A549 (cell line): ENCODE measurements around the gene NR4A2. TPM values are rescaled to one million over a fixed set of nuclear protein-coding genes. Genes with fewer than 3 reads are reported as not detected.

Experiments used
- ATAC-seq, 2 experiments: fragments of 200-7000 bp in 1 of 2; fragments of >200 bp in 1 of 2; cut with Nextera tagmentation in 1 of 2; cut with Tn5 transposase in 1 of 2; 3 replicates each; pipeline versions ENCODE4 v1.8.0 to v1.9.1; 2018 to 2020; ENCODE audit warnings: mild to moderate bottlenecking in 1 of 2, moderate library complexity in 1 of 2
- CTCF ChIA-PET: fragments of 300-600 bp; sonication (Branson Sonifier 250); formaldehyde crosslinking; extraction: SDS; loops from one replicate; lab custom pipeline; 2021; ENCODE audit warnings: antibody characterized with exemption, inconsistent platforms; lab: Yijun Ruan, JAX
- POLR2A ChIA-PET: fragments of 350-600 bp; formaldehyde crosslinking; extraction: SDS; loops from one replicate; lab custom pipeline; 2021; ENCODE audit warnings: antibody characterized with exemption, inconsistent platforms; lab: Yijun Ruan, JAX
- DNase-seq, 2 experiments: peaks; one replicate each; pipeline versions ENCODE4 v3.0.0 to v3.0.0-alpha.2; 2011 to 2016; ENCODE audit warnings: low read depth in 1 of 2, low spot score in 1 of 2
- FAIRE-seq: peaks from 2 replicates; lab custom pipeline; 2011; peaks lifted over from hg19 to GRCh38; lab: Jason Lieb, UNC
- H3K27ac ChIP-seq, 2 experiments: fragments of >200 bp; sonication (Bioruptor Twin); formaldehyde crosslinking; 3 replicates each; pipeline ENCODE4 v1.5.1; 2016 to 2017
- H3K4me1 ChIP-seq: fragments of >200 bp; sonication (Bioruptor Twin); formaldehyde crosslinking; 3 replicates; pipeline ENCODE4 v1.6.1; 2016
- H3K4me2 ChIP-seq: fragments of >200 bp; sonication (Bioruptor Twin); formaldehyde crosslinking; 3 replicates; pipeline ENCODE4 v1.6.1; 2016
- H3K4me3 ChIP-seq: fragments of >200 bp; sonication (Bioruptor Twin); formaldehyde crosslinking; 3 replicates; pipeline ENCODE4 v1.5.1; 2016
- H3K9me3 ChIP-seq: fragments of >200 bp; sonication (Bioruptor Twin); formaldehyde crosslinking; 3 replicates; pipeline ENCODE4 v1.6.1; 2016
- CBX2 ChIP-seq: fragments of 200-600 bp; sonication (generic); IDR thresholded peaks from 2 replicates; pipeline ENCODE4 v1.6.1; 2016; ENCODE audit warnings: low read depth, mild to moderate bottlenecking, borderline replicate concordance
- HOXB5 ChIP-seq: fragments of 250-450 bp; sonication (Bioruptor Pico); IDR thresholded peaks from 2 replicates; pipeline ENCODE4 v1.5.0; 2020; ENCODE audit warnings: mild to moderate bottlenecking, moderate library complexity
- JUN ChIP-seq, 2 experiments: fragments of >200 bp; sonication (Bioruptor Twin); formaldehyde crosslinking; IDR thresholded peaks; 2 replicates in 1 of 2; 3 replicates in 1 of 2; pipeline ENCODE4 v1.6.1; 2016 to 2017
- KDM5A ChIP-seq: fragments of 200-600 bp; sonication (generic); IDR thresholded peaks from 2 replicates; pipeline ENCODE4 v1.6.1; 2016; ENCODE audit warnings: antibody characterized with exemption, mild to moderate bottlenecking
- NFE2L2 ChIP-seq: fragments of 150-350 bp; conservative IDR thresholded peaks from 2 replicates; pipeline ENCODE4 v1.6.1; 2014; ENCODE audit warnings: low read length
- POLR2A ChIP-seq: IDR thresholded peaks from 2 replicates; pipeline ENCODE4 v1.6.1; 2012; ENCODE audit warnings: mild to moderate bottlenecking, low read length
- RCOR1 ChIP-seq: fragments of 150-350 bp; IDR thresholded peaks from 2 replicates; pipeline ENCODE4 v1.6.1; 2014; ENCODE audit warnings: antibody characterized with exemption, low read length, low read depth
- SREBF2 ChIP-seq: fragments of 450-650 bp; IDR thresholded peaks from 2 replicates; pipeline ENCODE4 v1.6.1; 2014; ENCODE audit warnings: mild to moderate bottlenecking, moderate library complexity
- TFCP2L1 ChIP-seq: fragments of 250-450 bp; sonication (Bioruptor Pico); IDR thresholded peaks from 2 replicates; pipeline ENCODE4 v1.5.0; 2021; ENCODE audit warnings: mild to moderate bottlenecking
- WGBS: methylation state at CpG from one replicate; pipeline ENCODE4 v1.1.6; 2017; ENCODE audit errors: missing lambda C conversion rate; 5-methylcytosine and 5-hydroxymethylcytosine counted together
- polyA plus RNA-seq, 4 experiments: library from polyadenylated mRNA; depleted of rRNA in 3 of 4; stranded (reverse); fragments of >200 nt; fragmentation: RNase III in 1 of 4; extraction: RNeasy Plus Mini Kit Qiagen cat#74134 plus additional on column Dnase treatment in 1 of 4; gene quantifications; 2 replicates in 3 of 4; 3 replicates in 1 of 4; pipeline ENCODE4 v1.2.3, GENCODE V29; 2011 to 2017
- TF ChIP-seq, protein P1 (sequence below): fragments of 150-350 bp; IDR thresholded peaks from 2 replicates; pipeline ENCODE4 v1.6.1; 2014; ENCODE audit warnings: low read depth, mild to moderate bottlenecking, low read length
- TF ChIP-seq, protein P2 (sequence below): fragments of 250-450 bp; sonication (Bioruptor Pico); IDR thresholded peaks from 2 replicates; pipeline ENCODE4 v1.5.0; 2020; ENCODE audit warnings: low read depth, mild to moderate bottlenecking, moderate library complexity
- TF ChIP-seq, protein P3 (sequence below): fragments of >200 bp; sonication (Bioruptor Twin); formaldehyde crosslinking; IDR thresholded peaks from 3 replicates; pipeline ENCODE4 v1.6.1; 2016
- TF ChIP-seq, protein P4 (sequence below): fragments of >200 bp; sonication (Bioruptor Twin); formaldehyde crosslinking; IDR thresholded peaks from 3 replicates; pipeline ENCODE4 v1.5.1; 2016
- TF ChIP-seq, protein P5 (sequence below): fragments of 200-600 bp; sonication (generic); IDR thresholded peaks from 2 replicates; pipeline ENCODE4 v1.6.1; 2016; ENCODE audit warnings: antibody characterized with exemption, mild to moderate bottlenecking, moderate library complexity

NR4A2 gene
- polyA plus RNA-seq, 2 of the 4 experiments (the other 2 are of a cell fraction), result 2.3 to 9.7 TPM

DNA sequence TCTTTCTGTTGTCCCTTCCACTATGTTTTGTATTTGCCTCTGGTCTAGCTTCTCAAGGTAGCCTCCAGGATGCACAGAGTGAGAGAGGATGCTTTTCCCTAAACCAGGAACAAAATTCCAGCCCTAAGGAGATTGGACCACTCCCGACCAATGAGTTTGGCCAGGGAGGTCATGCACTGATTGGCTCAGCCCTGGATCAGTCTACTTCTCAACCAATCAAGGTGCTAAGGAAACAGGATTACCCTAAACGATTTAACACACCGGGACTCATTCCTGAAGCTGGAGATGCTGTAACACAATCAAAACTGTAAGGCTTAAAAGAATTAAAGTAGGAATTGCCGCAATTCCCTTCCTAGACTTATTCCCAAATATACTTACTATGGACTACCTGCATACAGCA is 34.2 kb upstream of the NR4A2 start:
- peak in 1 of 2 experiments; percentile 76; a peak in 3 of 6 replicates for ATAC-seq

DNA sequence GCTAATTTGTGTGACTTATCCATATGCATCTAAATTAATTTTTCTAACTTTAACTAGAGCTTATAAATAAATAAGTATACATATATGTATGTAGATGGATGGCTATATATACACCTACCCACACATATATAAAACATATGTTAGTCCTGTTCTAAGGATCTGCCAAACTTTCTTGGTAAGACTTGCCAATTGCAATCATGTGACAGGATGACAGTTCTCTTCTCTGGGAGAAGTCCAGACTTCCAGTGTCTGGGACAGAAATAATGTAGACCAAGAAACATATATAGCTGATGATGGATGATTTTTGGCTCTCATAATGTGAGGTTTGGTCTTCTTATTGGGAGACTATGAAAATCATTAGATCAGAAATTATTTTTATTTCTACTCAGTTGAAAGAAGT is 30.6 kb upstream of the NR4A2 start:
- TF ChIP-seq KDM5A, result no peak
- TF ChIP-seq, protein P1, sequence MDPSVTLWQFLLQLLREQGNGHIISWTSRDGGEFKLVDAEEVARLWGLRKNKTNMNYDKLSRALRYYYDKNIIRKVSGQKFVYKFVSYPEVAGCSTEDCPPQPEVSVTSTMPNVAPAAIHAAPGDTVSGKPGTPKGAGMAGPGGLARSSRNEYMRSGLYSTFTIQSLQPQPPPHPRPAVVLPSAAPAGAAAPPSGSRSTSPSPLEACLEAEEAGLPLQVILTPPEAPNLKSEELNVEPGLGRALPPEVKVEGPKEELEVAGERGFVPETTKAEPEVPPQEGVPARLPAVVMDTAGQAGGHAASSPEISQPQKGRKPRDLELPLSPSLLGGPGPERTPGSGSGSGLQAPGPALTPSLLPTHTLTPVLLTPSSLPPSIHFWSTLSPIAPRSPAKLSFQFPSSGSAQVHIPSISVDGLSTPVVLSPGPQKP, result no peak
- no peak for TF ChIP-seq TFCP2L1 (CRISPR knock-in tag)
- TF ChIP-seq, protein P2, sequence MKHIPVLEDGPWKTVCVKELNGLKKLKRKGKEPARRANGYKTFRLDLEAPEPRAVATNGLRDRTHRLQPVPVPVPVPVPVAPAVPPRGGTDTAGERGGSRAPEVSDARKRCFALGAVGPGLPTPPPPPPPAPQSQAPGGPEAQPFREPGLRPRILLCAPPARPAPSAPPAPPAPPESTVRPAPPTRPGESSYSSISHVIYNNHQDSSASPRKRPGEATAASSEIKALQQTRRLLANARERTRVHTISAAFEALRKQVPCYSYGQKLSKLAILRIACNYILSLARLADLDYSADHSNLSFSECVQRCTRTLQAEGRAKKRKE (CRISPR knock-in tag), result no peak
- TF ChIP-seq, all 56 proteins: peak for 0
- Histone ChIP-seq H3K27ac (no peak overlapping the region), H3K4me2 (no peak overlapping the region), H3K4me3 (no peak overlapping the region), H3K4me1 (no peaks in the 10 kb centered on the region), H3K9me3 (no peaks in the 10 kb centered on the region)
- ATAC-seq, result no peak
- ChIA-PET POLR2A (no interaction called here), CTCF (no interaction called here)
- FAIRE-seq, result no peak
- DNase-seq, result no peak

More for the DNA sequence above, 34.2 kb upstream of the NR4A2 start:
- Histone ChIP-seq H3K9me3 (no peaks in the 10 kb centered on the region), H3K4me1 (no peaks in the 10 kb centered on the region), H3K4me2 (no peak overlapping the region), H3K4me3 (no peak overlapping the region), H3K27ac (no peak overlapping the region)
- peak in 1 of 2 experiments; percentile 36 for DNase-seq
- WGBS, result 93% methylated on average over 4 of the region's 4 CpGs
- ChIA-PET POLR2A (no interaction called here), CTCF (no interaction called here)
- TF ChIP-seq, protein P3, sequence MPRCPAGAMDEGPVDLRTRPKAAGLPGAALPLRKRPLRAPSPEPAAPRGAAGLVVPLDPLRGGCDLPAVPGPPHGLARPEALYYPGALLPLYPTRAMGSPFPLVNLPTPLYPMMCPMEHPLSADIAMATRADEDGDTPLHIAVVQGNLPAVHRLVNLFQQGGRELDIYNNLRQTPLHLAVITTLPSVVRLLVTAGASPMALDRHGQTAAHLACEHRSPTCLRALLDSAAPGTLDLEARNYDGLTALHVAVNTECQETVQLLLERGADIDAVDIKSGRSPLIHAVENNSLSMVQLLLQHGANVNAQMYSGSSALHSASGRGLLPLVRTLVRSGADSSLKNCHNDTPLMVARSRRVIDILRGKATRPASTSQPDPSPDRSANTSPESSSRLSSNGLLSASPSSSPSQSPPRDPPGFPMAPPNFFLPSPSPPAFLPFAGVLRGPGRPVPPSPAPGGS, result no peak
- TF ChIP-seq POLR2A (no peak), RCOR1 (no peak), HOXB5 (CRISPR knock-in tag) (no peak), SREBF2 (no peak), JUN (IDR thresholded peaks at IDR 0.05) (no peak), NFE2L2 (no peak), CBX2 (no peak)
- TF ChIP-seq, protein P4, sequence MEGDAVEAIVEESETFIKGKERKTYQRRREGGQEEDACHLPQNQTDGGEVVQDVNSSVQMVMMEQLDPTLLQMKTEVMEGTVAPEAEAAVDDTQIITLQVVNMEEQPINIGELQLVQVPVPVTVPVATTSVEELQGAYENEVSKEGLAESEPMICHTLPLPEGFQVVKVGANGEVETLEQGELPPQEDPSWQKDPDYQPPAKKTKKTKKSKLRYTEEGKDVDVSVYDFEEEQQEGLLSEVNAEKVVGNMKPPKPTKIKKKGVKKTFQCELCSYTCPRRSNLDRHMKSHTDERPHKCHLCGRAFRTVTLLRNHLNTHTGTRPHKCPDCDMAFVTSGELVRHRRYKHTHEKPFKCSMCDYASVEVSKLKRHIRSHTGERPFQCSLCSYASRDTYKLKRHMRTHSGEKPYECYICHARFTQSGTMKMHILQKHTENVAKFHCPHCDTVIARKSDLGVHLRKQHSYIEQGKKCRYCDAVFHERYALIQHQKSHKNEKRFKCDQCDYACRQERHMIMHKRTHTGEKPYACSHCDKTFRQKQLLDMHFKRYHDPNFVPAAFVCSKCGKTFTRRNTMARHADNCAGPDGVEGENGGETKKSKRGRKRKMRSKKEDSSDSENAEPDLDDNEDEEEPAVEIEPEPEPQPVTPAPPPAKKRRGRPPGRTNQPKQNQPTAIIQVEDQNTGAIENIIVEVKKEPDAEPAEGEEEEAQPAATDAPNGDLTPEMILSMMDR, result no peak
- TF ChIP-seq, protein P5, sequence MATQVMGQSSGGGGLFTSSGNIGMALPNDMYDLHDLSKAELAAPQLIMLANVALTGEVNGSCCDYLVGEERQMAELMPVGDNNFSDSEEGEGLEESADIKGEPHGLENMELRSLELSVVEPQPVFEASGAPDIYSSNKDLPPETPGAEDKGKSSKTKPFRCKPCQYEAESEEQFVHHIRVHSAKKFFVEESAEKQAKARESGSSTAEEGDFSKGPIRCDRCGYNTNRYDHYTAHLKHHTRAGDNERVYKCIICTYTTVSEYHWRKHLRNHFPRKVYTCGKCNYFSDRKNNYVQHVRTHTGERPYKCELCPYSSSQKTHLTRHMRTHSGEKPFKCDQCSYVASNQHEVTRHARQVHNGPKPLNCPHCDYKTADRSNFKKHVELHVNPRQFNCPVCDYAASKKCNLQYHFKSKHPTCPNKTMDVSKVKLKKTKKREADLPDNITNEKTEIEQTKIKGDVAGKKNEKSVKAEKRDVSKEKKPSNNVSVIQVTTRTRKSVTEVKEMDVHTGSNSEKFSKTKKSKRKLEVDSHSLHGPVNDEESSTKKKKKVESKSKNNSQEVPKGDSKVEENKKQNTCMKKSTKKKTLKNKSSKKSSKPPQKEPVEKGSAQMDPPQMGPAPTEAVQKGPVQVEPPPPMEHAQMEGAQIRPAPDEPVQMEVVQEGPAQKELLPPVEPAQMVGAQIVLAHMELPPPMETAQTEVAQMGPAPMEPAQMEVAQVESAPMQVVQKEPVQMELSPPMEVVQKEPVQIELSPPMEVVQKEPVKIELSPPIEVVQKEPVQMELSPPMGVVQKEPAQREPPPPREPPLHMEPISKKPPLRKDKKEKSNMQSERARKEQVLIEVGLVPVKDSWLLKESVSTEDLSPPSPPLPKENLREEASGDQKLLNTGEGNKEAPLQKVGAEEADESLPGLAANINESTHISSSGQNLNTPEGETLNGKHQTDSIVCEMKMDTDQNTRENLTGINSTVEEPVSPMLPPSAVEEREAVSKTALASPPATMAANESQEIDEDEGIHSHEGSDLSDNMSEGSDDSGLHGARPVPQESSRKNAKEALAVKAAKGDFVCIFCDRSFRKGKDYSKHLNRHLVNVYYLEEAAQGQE, result no peak
- no peak for FAIRE-seq
